A549 (cell line): ENCODE data around the gene SMOC1. TPM values are rescaled to one million over a fixed set of nuclear protein-coding genes. Genes with fewer than 3 reads are reported as not detected.

ENCODE experiments used
- ATAC-seq, 2 experiments: fragments of 200-7000 bp in 1 of 2; fragments of >200 bp in 1 of 2; cut with Nextera tagmentation in 1 of 2; cut with Tn5 transposase in 1 of 2; 3 replicates each; pipeline versions ENCODE4 v1.8.0 to v1.9.1; 2018 to 2020; ENCODE audit warnings: mild to moderate bottlenecking in 1 of 2, moderate library complexity in 1 of 2
- CTCF ChIA-PET: fragments of 300-600 bp; sonication (Branson Sonifier 250); formaldehyde crosslinking; extraction: SDS; loops from one replicate; lab custom pipeline; 2021; ENCODE audit warnings: antibody characterized with exemption, inconsistent platforms; lab: Yijun Ruan, JAX
- POLR2A ChIA-PET: fragments of 350-600 bp; formaldehyde crosslinking; extraction: SDS; loops from one replicate; lab custom pipeline; 2021; ENCODE audit warnings: antibody characterized with exemption, inconsistent platforms; lab: Yijun Ruan, JAX
- DNase-seq, 2 experiments: peaks; one replicate each; pipeline versions ENCODE4 v3.0.0 to v3.0.0-alpha.2; 2011 to 2016; ENCODE audit warnings: low read depth in 1 of 2, low spot score in 1 of 2
- FAIRE-seq: peaks from 2 replicates; lab custom pipeline; 2011; peaks lifted over from hg19 to GRCh38; lab: Jason Lieb, UNC
- H3K27ac ChIP-seq, 2 experiments: fragments of >200 bp; sonication (Bioruptor Twin); formaldehyde crosslinking; 3 replicates each; pipeline ENCODE4 v1.5.1; 2016 to 2017
- H3K4me1 ChIP-seq: fragments of >200 bp; sonication (Bioruptor Twin); formaldehyde crosslinking; 3 replicates; pipeline ENCODE4 v1.6.1; 2016
- H3K4me2 ChIP-seq: fragments of >200 bp; sonication (Bioruptor Twin); formaldehyde crosslinking; 3 replicates; pipeline ENCODE4 v1.6.1; 2016
- H3K4me3 ChIP-seq: fragments of >200 bp; sonication (Bioruptor Twin); formaldehyde crosslinking; 3 replicates; pipeline ENCODE4 v1.5.1; 2016
- H3K9me3 ChIP-seq: fragments of >200 bp; sonication (Bioruptor Twin); formaldehyde crosslinking; 3 replicates; pipeline ENCODE4 v1.6.1; 2016
- CBX2 ChIP-seq: fragments of 200-600 bp; sonication (generic); IDR thresholded peaks from 2 replicates; pipeline ENCODE4 v1.6.1; 2016; ENCODE audit warnings: low read depth, mild to moderate bottlenecking, borderline replicate concordance
- CBX8 ChIP-seq: fragments of 200-600 bp; sonication (generic); IDR thresholded peaks from 2 replicates; pipeline ENCODE4 v1.6.1; 2016
- CEBPB ChIP-seq, 2 experiments: fragments of >200 bp in 1 of 2; sonication (Bioruptor Twin) in 1 of 2; formaldehyde crosslinking in 1 of 2; IDR thresholded peaks; 2 replicates each; pipeline ENCODE4 v1.6.1; 2012 to 2016
- EHF ChIP-seq: fragments of 250-450 bp; sonication (Bioruptor Pico); IDR thresholded peaks from 2 replicates; pipeline ENCODE4 v1.5.0; 2020; ENCODE audit warnings: mild to moderate bottlenecking
- EP300 ChIP-seq, 2 experiments: fragments of >200 bp; sonication (Bioruptor Twin); formaldehyde crosslinking; IDR thresholded peaks; 2 replicates in 1 of 2; 3 replicates in 1 of 2; pipeline ENCODE4 v1.6.1; 2016 to 2017
- ESRRA ChIP-seq: fragments of 150-350 bp; IDR thresholded peaks from 2 replicates; pipeline ENCODE4 v1.6.1; 2014; ENCODE audit warnings: mild to moderate bottlenecking, low read length, borderline replicate concordance
- GATA3 ChIP-seq: IDR thresholded peaks from 2 replicates; pipeline ENCODE4 v1.6.1; 2012; ENCODE audit warnings: borderline replicate concordance
- HOXA7 ChIP-seq: fragments of 250-450 bp; sonication (Bioruptor Pico); IDR thresholded peaks from 2 replicates; pipeline ENCODE4 v1.5.0; 2020; ENCODE audit warnings: mild to moderate bottlenecking, moderate library complexity
- HOXB5 ChIP-seq: fragments of 250-450 bp; sonication (Bioruptor Pico); IDR thresholded peaks from 2 replicates; pipeline ENCODE4 v1.5.0; 2020; ENCODE audit warnings: mild to moderate bottlenecking, moderate library complexity
- JUNB ChIP-seq: fragments of >200 bp; sonication (Bioruptor Twin); formaldehyde crosslinking; IDR thresholded peaks from 2 replicates; pipeline ENCODE4 v1.6.1; 2016
- KDM1A ChIP-seq: fragments of 200-600 bp; sonication (generic); IDR thresholded peaks from 2 replicates; pipeline ENCODE4 v1.6.1; 2016; ENCODE audit warnings: low read depth, mild to moderate bottlenecking
- KDM5A ChIP-seq: fragments of 200-600 bp; sonication (generic); IDR thresholded peaks from 2 replicates; pipeline ENCODE4 v1.6.1; 2016; ENCODE audit warnings: antibody characterized with exemption, mild to moderate bottlenecking
- MAZ ChIP-seq: fragments of 150-350 bp; IDR thresholded peaks from 2 replicates; pipeline ENCODE4 v1.6.1; 2014; ENCODE audit warnings: antibody characterized with exemption, low read depth, low read length, borderline replicate concordance
- NR3C1 ChIP-seq: fragments of >200 bp; sonication (Bioruptor Twin); formaldehyde crosslinking; IDR thresholded peaks from 3 replicates; pipeline ENCODE4 v1.6.1; 2017
- PHF8 ChIP-seq: fragments of 200-600 bp; sonication (generic); IDR thresholded peaks from 2 replicates; pipeline ENCODE4 v1.6.1; 2016; ENCODE audit warnings: low read depth, mild to moderate bottlenecking, antibody characterized with exemption, moderate library complexity, borderline replicate concordance
- RARB ChIP-seq: fragments of 250-450 bp; sonication (Bioruptor Pico); IDR thresholded peaks from 2 replicates; pipeline ENCODE4 v1.8.0; 2021; ENCODE audit warnings: mild to moderate bottlenecking, moderate library complexity
- SMC3 ChIP-seq: fragments of >200 bp; sonication (Bioruptor Twin); formaldehyde crosslinking; IDR thresholded peaks from 3 replicates; pipeline ENCODE4 v1.6.1; 2018; ENCODE audit warnings: inconsistent platforms
- ZNF302 ChIP-seq: fragments of 250-450 bp; sonication (Bioruptor Pico); IDR thresholded peaks from 2 replicates; pipeline ENCODE4 v1.9.0; 2021; ENCODE audit warnings: inconsistent platforms, mild to moderate bottlenecking, moderate library complexity
- WGBS: methylation state at CpG from one replicate; pipeline ENCODE4 v1.1.6; 2017; ENCODE audit errors: missing lambda C conversion rate; 5-methylcytosine and 5-hydroxymethylcytosine counted together
- polyA plus RNA-seq, 4 experiments: library from polyadenylated mRNA; depleted of rRNA in 3 of 4; stranded (reverse); fragments of >200 nt; fragmentation: RNase III in 1 of 4; extraction: RNeasy Plus Mini Kit Qiagen cat#74134 plus additional on column Dnase treatment in 1 of 4; gene quantifications; 2 replicates in 3 of 4; 3 replicates in 1 of 4; pipeline ENCODE4 v1.2.3, GENCODE V29; 2011 to 2017
- TF ChIP-seq, protein P1 (sequence below): fragments of 450-650 bp; IDR thresholded peaks from 2 replicates; pipeline ENCODE4 v1.6.1; 2014; ENCODE audit warnings: antibody characterized with exemption
- TF ChIP-seq, protein P2 (sequence below): fragments of 250-450 bp; sonication (Bioruptor Pico); IDR thresholded peaks from 2 replicates; pipeline ENCODE4 v1.5.0; 2020; ENCODE audit warnings: low read depth, mild to moderate bottlenecking, moderate library complexity
- TF ChIP-seq, protein P3 (sequence below): IDR thresholded peaks from 2 replicates; pipeline ENCODE4 v1.6.1; 2012; ENCODE audit warnings: low read depth, borderline replicate concordance

SMOC1 gene
- polyA plus RNA-seq, 2 of the 4 experiments (the other 2 are of a cell fraction), result 12.2 to 18.4 TPM

DNA sequence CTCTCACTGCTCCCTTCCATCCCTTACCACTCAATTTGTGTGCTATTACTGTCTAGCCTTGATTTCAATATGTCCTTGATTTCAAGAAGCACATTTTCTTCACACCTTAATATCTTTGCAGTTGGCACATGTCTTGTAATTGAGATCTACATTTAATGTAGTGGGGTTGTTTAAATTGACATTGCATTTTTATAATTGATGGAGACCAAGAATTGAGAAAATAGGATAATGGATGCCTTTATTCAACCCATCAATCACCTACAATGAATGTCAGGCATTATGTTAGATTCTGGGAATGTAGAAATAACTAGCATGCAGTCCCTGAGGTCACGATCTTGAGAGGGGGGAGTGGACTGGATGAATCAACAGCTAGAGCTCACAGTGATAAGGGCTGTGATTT is 94.6 kb downstream of the SMOC1 start:
- ATAC-seq, result no peak
- CTCF ChIA-PET, result no interaction called here

DNA sequence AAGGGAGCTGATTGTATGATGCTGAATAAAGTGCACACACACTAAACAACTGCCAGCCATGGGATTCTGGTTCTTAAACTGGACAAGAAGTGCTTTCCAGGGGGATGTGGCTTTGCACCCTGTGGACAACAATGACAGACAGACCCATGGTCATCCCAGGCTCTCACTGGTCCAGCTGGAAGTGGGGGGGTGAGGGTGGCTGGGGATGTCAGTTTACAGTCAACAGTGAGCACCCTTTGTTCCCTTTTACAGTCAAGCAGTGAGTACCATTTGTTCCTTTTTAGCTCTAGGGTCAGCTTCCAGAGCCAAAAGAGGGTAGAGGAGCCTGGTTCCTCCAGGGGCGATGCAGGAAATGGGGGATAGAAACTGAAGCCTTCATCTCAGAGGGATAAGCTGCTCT is 100.7 kb downstream of the SMOC1 start:
- DNase-seq (no peak), FAIRE-seq (no peak)
- H3K4me2 ChIP-seq, result no peak overlapping the region
- H3K4me3 ChIP-seq, result no peak overlapping the region
- WGBS, result 91% methylated on average over 1 of the region's 1 CpG
- no peak for TF ChIP-seq EP300 (IDR thresholded peaks at IDR 0.05)
- no peak for TF ChIP-seq CEBPB (IDR thresholded peaks at IDR 0.05)
- TF ChIP-seq HOXB5 (CRISPR knock-in tag), result no peak
- no peak for TF ChIP-seq SMC3
- TF ChIP-seq RARB, result no peak
- TF ChIP-seq ZNF302, result no peak
- TF ChIP-seq, all 56 proteins: peak for 0
- no peak for ATAC-seq
- no peaks in the 10 kb centered on the region for H3K9me3 ChIP-seq
- POLR2A ChIA-PET, result interaction anchor here (1.0 kb wide), 1 partner anchor 101 kb away, joined by 3 read pairs; the partner anchor contains the start of gene SMOC1
- H3K4me1 ChIP-seq, result peaks cover 30% of the 10 kb centered on the region
- peak overlapping the region in 1 of 2 experiments; percentile 22; a peak in 1 of 6 replicates for H3K27ac ChIP-seq
- CTCF ChIA-PET, result interaction anchor here (1.8 kb wide), 1 partner anchor 94 kb away, joined by 5 read pairs; no protein-coding TSS in a partner anchor

More for the DNA sequence above, 94.6 kb downstream of the SMOC1 start:
- Histone ChIP-seq H3K4me2 (no peak overlapping the region), H3K4me1 (no peaks in the 10 kb centered on the region), H3K9me3 (no peaks in the 10 kb centered on the region), H3K4me3 (no peak overlapping the region), H3K27ac (no peak overlapping the region)
- DNase-seq, result no peak
- no peak for FAIRE-seq
- POLR2A ChIA-PET, result no interaction called here
- 47% methylated on average over 1 of the region's 1 CpG for WGBS
- TF ChIP-seq KDM1A (no peak), JUNB (no peak), MAZ (no peak), CBX8 (no peak), NR3C1 (no peak), KDM5A (no peak), CBX2 (no peak), EHF (no peak), RARB (no peak), SMC3 (no peak), PHF8 (no peak), HOXA7 (no peak), ESRRA (no peak)
- TF ChIP-seq, protein P1, sequence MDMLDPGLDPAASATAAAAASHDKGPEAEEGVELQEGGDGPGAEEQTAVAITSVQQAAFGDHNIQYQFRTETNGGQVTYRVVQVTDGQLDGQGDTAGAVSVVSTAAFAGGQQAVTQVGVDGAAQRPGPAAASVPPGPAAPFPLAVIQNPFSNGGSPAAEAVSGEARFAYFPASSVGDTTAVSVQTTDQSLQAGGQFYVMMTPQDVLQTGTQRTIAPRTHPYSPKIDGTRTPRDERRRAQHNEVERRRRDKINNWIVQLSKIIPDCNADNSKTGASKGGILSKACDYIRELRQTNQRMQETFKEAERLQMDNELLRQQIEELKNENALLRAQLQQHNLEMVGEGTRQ, result no peak
- TF ChIP-seq, protein P2, sequence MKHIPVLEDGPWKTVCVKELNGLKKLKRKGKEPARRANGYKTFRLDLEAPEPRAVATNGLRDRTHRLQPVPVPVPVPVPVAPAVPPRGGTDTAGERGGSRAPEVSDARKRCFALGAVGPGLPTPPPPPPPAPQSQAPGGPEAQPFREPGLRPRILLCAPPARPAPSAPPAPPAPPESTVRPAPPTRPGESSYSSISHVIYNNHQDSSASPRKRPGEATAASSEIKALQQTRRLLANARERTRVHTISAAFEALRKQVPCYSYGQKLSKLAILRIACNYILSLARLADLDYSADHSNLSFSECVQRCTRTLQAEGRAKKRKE (CRISPR knock-in tag), result no peak

DNA sequence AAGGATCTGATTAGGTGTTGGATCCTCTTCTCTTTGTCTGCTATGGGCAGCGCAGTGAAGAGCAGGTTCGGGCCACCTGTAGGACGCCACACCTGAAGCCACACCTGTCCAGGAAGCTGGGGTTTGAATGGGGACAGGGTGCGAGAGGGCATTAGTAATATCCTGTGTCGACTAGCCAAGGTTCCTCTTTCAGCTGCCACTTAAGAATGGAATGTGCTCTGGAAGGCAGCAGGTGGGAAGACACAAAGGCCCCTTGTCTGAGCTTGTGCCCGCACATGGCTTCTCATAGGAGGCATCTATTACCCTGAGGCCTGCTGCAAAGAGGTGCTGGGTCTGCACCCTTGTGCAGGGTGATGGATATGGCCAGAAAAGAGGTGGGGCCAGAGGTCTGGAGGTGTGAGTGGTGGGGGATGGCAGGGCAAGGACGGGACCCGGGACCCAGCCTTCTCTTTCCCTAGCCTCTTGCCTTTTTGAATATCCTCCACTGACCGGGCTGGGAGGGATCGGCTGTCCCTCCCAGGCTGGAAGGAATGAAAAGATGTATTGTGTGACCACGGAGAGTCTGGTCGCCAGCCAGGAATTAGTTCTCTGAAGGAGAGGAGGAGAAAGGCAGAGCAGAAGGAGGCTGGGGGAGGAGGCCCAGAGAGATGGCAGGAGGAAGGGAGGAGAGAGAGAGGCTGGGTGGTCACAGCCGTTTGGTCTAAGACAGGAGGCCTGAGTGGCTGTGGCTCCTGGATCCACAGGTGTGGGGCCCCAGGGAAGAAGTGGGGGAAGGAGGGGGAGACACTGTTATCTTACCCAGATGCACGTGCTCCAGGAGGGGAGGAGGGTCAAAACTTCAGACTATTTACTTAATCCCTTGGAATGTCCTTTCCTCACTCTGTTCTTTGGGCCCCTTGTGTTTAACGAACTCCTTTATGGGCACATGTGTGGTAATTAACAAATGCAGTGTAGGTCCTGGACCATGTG is 101.5 kb downstream of the SMOC1 start:
- TF ChIP-seq GATA3 (no peak), NR3C1 (no peak)
- TF ChIP-seq, protein P3, sequence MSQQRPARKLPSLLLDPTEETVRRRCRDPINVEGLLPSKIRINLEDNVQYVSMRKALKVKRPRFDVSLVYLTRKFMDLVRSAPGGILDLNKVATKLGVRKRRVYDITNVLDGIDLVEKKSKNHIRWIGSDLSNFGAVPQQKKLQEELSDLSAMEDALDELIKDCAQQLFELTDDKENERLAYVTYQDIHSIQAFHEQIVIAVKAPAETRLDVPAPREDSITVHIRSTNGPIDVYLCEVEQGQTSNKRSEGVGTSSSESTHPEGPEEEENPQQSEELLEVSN, result no peak
- no peak overlapping the region for H3K4me2 ChIP-seq
- no peak for FAIRE-seq
- H3K27ac ChIP-seq, result peak overlapping the region; percentile 50 to 54; a peak in 5 of 6 replicates
- H3K4me3 ChIP-seq, result no peak overlapping the region
- H3K9me3 ChIP-seq, result no peaks in the 10 kb centered on the region
- WGBS, result 64% methylated on average over 15 of the region's 15 CpGs
- POLR2A ChIA-PET, result interaction anchor here (1.0 kb wide), 1 partner anchor 102 kb away, joined by 3 read pairs; the partner anchor contains the start of gene SMOC1
- ATAC-seq, result no peak
- peaks cover 39% of the 10 kb centered on the region for H3K4me1 ChIP-seq
- CTCF ChIA-PET, result interaction anchor here (1.8 kb wide), 1 partner anchor 93 kb away, joined by 5 read pairs; no protein-coding TSS in a partner anchor
- no peak for DNase-seq
